ENCODE results near the gene SLC7A8. TPM values are rescaled to one million over a fixed set of nuclear protein-coding genes. Genes with fewer than 3 reads are reported as not detected.

Gene SLC7A8
- total and polyA plus RNA-seq, 10 of the 15 experiments (the other 5 are each of a cell fraction or from before 2014, with no cell fraction given), result 0.06 to 0.28 (median 0.21) TPM; not detected in 7

DNA sequence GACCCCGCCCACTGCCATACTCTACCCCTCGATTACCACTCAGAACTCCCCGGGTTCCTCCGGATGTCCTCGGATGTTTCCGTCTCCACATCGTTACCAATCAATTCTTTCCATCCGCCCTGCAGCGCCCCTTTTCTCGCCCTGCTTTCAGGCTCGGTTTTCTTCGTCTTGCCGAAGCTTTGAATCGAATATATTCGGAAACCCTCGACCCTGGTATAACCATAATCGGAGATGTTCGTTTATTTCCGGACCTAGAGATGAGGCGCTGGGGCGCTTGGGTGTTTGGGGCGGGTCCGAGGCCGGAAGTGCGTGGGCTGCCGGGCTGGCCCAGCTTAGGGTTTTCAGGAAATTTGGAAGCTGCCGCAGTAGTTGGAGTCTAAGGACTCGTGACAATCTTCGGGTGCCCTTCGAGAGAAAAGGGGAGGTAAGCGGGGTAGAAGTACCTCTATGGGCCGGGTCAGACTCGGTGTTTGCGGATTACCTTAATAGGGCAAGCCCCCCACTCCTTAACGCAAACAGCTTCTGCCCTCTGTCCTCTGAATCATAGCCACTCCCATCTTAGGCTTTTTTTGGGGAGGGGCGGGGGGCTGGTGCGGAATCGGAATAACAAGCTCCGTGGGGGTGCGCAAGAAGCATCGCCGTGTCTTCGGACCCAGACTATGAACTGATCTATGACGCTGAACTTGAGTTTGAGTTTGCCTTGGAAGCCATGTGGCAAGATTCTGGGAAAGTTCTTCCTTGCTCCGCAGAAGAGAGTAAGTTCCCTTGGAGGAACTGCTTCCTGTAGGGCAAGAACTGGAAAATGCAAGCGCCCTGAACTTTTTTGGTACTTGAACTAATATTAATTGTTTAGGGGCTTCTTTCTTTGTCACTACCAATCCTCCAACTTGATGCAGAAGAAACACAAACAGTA lies 88.0 kb downstream of the SLC7A8 start, which contains the start of gene C14orf119 (continued):
- TF ChIP-seq, protein P1, sequence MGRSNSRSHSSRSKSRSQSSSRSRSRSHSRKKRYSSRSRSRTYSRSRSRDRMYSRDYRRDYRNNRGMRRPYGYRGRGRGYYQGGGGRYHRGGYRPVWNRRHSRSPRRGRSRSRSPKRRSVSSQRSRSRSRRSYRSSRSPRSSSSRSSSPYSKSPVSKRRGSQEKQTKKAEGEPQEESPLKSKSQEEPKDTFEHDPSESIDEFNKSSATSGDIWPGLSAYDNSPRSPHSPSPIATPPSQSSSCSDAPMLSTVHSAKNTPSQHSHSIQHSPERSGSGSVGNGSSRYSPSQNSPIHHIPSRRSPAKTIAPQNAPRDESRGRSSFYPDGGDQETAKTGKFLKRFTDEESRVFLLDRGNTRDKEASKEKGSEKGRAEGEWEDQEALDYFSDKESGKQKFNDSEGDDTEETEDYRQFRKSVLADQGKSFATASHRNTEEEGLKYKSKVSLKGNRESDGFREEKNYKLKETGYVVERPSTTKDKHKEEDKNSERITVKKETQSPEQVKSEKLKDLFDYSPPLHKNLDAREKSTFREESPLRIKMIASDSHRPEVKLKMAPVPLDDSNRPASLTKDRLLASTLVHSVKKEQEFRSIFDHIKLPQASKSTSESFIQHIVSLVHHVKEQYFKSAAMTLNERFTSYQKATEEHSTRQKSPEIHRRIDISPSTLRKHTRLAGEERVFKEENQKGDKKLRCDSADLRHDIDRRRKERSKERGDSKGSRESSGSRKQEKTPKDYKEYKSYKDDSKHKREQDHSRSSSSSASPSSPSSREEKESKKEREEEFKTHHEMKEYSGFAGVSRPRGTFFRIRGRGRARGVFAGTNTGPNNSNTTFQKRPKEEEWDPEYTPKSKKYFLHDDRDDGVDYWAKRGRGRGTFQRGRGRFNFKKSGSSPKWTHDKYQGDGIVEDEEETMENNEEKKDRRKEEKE (IDR thresholded peaks at IDR 0.05), result no peak
- TF ChIP-seq BHLHE40 (IDR thresholded peaks at IDR 0.05; ENCODE audit: borderline replicate concordance in 1 of 2, low read depth in 2 of 2, low read length in 1 of 2), result peak; percentile 5 to 20; a peak in 1 of 4 replicates
- TF ChIP-seq, protein P2, sequence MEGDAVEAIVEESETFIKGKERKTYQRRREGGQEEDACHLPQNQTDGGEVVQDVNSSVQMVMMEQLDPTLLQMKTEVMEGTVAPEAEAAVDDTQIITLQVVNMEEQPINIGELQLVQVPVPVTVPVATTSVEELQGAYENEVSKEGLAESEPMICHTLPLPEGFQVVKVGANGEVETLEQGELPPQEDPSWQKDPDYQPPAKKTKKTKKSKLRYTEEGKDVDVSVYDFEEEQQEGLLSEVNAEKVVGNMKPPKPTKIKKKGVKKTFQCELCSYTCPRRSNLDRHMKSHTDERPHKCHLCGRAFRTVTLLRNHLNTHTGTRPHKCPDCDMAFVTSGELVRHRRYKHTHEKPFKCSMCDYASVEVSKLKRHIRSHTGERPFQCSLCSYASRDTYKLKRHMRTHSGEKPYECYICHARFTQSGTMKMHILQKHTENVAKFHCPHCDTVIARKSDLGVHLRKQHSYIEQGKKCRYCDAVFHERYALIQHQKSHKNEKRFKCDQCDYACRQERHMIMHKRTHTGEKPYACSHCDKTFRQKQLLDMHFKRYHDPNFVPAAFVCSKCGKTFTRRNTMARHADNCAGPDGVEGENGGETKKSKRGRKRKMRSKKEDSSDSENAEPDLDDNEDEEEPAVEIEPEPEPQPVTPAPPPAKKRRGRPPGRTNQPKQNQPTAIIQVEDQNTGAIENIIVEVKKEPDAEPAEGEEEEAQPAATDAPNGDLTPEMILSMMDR (IDR thresholded peaks at IDR 0.05 in 2 of 3, conservative IDR thresholded peaks at IDR 0.05 in 1 of 3; ENCODE audit: control insufficient read depth in 2 of 3, extremely low read depth in 1 of 3, insufficient read depth in 1 of 3, low read depth in 3 of 3, low read length in 3 of 3), result no peak
- peak; percentile 55; the same call in 1 of the 2 replicates for TF ChIP-seq MTA2 (IDR thresholded peaks at IDR 0.05; ENCODE audit: low read depth)
- 0 out of 2 replicates have a peak, but pooled peaks have one; percentile 21 for TF ChIP-seq RB1 (IDR thresholded peaks at IDR 0.05; ENCODE audit: borderline replicate concordance)
- TF ChIP-seq, protein P3, sequence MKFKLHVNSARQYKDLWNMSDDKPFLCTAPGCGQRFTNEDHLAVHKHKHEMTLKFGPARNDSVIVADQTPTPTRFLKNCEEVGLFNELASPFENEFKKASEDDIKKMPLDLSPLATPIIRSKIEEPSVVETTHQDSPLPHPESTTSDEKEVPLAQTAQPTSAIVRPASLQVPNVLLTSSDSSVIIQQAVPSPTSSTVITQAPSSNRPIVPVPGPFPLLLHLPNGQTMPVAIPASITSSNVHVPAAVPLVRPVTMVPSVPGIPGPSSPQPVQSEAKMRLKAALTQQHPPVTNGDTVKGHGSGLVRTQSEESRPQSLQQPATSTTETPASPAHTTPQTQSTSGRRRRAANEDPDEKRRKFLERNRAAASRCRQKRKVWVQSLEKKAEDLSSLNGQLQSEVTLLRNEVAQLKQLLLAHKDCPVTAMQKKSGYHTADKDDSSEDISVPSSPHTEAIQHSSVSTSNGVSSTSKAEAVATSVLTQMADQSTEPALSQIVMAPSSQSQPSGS (IDR thresholded peaks at IDR 0.05; ENCODE audit: low read length), result no peak
- no peak for TF ChIP-seq ASH2L (IDR thresholded peaks at IDR 0.05; ENCODE audit: borderline replicate concordance, low read depth)
- peak; percentile 70 for TF ChIP-seq IKZF1 (conservative IDR thresholded peaks at IDR 0.05)
- TF ChIP-seq, protein P4, sequence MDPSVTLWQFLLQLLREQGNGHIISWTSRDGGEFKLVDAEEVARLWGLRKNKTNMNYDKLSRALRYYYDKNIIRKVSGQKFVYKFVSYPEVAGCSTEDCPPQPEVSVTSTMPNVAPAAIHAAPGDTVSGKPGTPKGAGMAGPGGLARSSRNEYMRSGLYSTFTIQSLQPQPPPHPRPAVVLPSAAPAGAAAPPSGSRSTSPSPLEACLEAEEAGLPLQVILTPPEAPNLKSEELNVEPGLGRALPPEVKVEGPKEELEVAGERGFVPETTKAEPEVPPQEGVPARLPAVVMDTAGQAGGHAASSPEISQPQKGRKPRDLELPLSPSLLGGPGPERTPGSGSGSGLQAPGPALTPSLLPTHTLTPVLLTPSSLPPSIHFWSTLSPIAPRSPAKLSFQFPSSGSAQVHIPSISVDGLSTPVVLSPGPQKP (IDR thresholded peaks at IDR 0.05; ENCODE audit: low read depth, low read length), result peak; percentile 79; the same call in 1 of the 2 replicates
- no peak for TF ChIP-seq RELA (IDR thresholded peaks at IDR 0.05; ENCODE audit: borderline replicate concordance, partially characterized antibody)
- TF ChIP-seq SREBF1 (IDR thresholded peaks at IDR 0.05; ENCODE audit: low read length), result no peak
- peak; percentile 80; the same call in 1 of the 2 replicates for TF ChIP-seq PML (IDR thresholded peaks at IDR 0.05; ENCODE audit: low read length)
- TF ChIP-seq, protein P5, sequence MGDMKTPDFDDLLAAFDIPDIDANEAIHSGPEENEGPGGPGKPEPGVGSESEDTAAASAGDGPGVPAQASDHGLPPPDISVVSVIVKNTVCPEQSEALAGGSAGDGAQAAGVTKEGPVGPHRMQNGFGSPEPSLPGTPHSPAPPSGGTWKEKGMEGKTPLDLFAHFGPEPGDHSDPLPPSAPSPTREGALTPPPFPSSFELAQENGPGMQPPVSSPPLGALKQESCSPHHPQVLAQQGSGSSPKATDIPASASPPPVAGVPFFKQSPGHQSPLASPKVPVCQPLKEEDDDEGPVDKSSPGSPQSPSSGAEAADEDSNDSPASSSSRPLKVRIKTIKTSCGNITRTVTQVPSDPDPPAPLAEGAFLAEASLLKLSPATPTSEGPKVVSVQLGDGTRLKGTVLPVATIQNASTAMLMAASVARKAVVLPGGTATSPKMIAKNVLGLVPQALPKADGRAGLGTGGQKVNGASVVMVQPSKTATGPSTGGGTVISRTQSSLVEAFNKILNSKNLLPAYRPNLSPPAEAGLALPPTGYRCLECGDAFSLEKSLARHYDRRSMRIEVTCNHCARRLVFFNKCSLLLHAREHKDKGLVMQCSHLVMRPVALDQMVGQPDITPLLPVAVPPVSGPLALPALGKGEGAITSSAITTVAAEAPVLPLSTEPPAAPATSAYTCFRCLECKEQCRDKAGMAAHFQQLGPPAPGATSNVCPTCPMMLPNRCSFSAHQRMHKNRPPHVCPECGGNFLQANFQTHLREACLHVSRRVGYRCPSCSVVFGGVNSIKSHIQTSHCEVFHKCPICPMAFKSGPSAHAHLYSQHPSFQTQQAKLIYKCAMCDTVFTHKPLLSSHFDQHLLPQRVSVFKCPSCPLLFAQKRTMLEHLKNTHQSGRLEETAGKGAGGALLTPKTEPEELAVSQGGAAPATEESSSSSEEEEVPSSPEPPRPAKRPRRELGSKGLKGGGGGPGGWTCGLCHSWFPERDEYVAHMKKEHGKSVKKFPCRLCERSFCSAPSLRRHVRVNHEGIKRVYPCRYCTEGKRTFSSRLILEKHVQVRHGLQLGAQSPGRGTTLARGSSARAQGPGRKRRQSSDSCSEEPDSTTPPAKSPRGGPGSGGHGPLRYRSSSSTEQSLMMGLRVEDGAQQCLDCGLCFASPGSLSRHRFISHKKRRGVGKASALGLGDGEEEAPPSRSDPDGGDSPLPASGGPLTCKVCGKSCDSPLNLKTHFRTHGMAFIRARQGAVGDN (IDR thresholded peaks at IDR 0.05), result peak; percentile 59
- TF ChIP-seq SUZ12 (IDR thresholded peaks at IDR 0.05; ENCODE audit: unreplicated experiment), result no peak
- TF ChIP-seq CEBPB (IDR thresholded peaks at IDR 0.05; ENCODE audit: borderline replicate concordance in 1 of 2, low read depth in 2 of 2, low read length in 2 of 2), result no peak
- 0 out of 2 replicates have a peak, but pooled peaks have one; percentile 62 for TF ChIP-seq GABPA (IDR thresholded peaks at IDR 0.05; ENCODE audit: low read depth)

Data from GM12878 (cell line).